ENCODE data around the gene CAMK4.

GRCh38 chr5:111214052-111214742 is 10.0 kb upstream of the CAMK4 start:
- TF ChIP-seq CTCF (IDR thresholded peaks at IDR 0.05) (no peak), POLR2A (IDR thresholded peaks at IDR 0.05) (no peak)
